Measurements from ENCODE around the gene TMEM184B.

Gene TMEM184B

GRCh38 chr22:38286915-38287669 lies 14.3 kb upstream of the TMEM184B start:
- no peak overlapping the region for H3K4me3 ChIP-seq (ENCODE audit: low read depth, low read length)
- no peak for TF ChIP-seq CTCF (IDR thresholded peaks at IDR 0.05; ENCODE audit: borderline replicate concordance, insufficient read depth, low read depth, low read length)

GRCh38 chr22:38285018-38285417 lies 12.2 kb upstream of the TMEM184B start:
- TF ChIP-seq CTCF (IDR thresholded peaks at IDR 0.05; ENCODE audit: borderline replicate concordance, insufficient read depth, low read depth, low read length): no peak
- H3K4me3 ChIP-seq (ENCODE audit: low read depth, low read length): no peak overlapping the region

DNA sequence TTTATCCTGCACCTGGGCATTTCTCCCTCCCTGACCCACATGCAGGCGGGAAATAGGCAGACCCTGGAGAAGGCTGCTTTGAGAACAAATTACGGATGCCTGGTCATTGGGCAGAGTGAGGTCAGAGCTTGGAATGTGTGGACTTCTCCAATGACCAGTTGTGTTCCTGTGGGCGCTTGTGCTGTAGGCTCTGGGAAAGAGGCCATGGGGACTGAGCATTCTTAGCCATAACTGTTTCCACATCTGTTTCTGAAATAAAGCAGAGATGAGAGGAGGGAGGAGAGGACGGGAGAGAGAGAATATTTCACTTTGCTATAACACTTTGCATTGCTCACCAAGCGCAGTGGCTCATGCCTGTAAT lies 11.2 kb upstream of the TMEM184B start:
- no peak for TF ChIP-seq CTCF (IDR thresholded peaks at IDR 0.05; ENCODE audit: borderline replicate concordance, insufficient read depth, low read depth, low read length)
- H3K4me3 ChIP-seq (ENCODE audit: low read depth, low read length): no peak overlapping the region

DNA sequence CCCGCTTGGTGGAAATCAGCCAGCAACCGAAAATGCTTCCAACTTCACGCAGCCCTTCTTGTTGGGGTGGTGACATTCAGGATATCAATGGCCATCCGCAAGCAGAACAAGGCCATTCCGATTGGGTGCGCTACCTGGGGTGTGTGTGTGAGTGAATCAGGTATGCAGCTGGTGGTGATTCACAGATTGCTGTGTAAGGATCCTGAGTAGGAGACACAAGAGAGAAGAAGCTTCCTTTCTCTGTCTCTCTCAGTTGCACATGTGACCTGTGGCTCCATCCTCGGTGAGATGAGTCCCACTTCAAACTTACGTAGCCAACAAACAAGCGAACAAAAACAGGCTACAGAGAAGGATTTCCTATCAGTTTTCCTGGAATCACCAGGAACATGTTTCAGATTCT lies 9.6 kb upstream of the TMEM184B start:
- TF ChIP-seq CTCF (IDR thresholded peaks at IDR 0.05; ENCODE audit: borderline replicate concordance, insufficient read depth, low read depth, low read length): no peak
- H3K4me3 ChIP-seq (ENCODE audit: low read depth, low read length): no peak overlapping the region

DNA sequence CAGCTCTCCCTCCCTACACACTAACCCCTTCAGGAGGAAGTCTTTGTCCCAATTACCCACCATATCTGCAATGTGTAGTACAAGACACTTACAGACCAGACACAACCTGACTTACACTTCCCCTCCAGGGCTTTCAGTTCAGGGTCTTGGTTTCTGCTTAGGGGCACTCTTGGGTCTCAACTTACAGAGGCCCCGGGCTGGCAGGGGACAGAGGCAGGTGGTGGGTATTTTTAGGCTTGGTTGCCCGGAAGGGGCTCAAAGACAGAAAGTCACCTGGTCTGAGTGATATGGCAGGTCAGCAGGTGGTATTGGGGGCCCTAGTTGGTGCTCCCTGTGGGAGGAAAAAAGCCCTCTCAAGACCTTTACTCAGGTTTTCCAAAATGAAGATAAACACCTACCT lies 3.4 kb upstream of the TMEM184B start:
- TF ChIP-seq CTCF (IDR thresholded peaks at IDR 0.05; ENCODE audit: borderline replicate concordance, insufficient read depth, low read depth, low read length): no peak
- no peak overlapping the region for H3K4me3 ChIP-seq (ENCODE audit: low read depth, low read length)

- TF ChIP-seq CTCF (IDR thresholded peaks at IDR 0.05; ENCODE audit: borderline replicate concordance, insufficient read depth, low read depth, low read length): no peak
These were observed 471 bp upstream of the TMEM184B start for GRCh38 chr22:38273135-38273826.

GRCh38 chr22:38271927-38272372 lies 860 bp downstream of the TMEM184B start:
- TF ChIP-seq CTCF (IDR thresholded peaks at IDR 0.05; ENCODE audit: borderline replicate concordance, insufficient read depth, low read depth, low read length): no peak
- peak overlapping the region; percentile 90 for H3K4me3 ChIP-seq (ENCODE audit: low read depth, low read length)

More at GRCh38 chr22:38273135-38273826, 471 bp upstream of the TMEM184B start:
- peak overlapping the region; percentile 51 for H3K4me3 ChIP-seq (ENCODE audit: low read depth, low read length)
